IPS-NIHi7 (cell line): ENCODE measurements around the gene LY6G5B.
A peak's percentile ranks its signal among the peaks of the same experiment; 100 is the strongest.
"Not testable (repeated sequence)": the region's sequence is repeated elsewhere in the genome, so short reads cannot be mapped to it uniquely, and the experiment has no call there.

ENCODE experiments used
- DNase-seq: peaks from one replicate; pipeline ENCODE4 v3.0.0; 2012; ENCODE audit warnings: mixed read lengths; ENCODE audit errors: extremely low spot score

LY6G5B gene

GRCh38 chr6:31690231-31691077 lies 20.7 kb downstream of the LY6G5B start:
- peak; percentile 46 for DNase-seq

GRCh38 chr6:31691078-31691463 lies 21.3 kb downstream of the LY6G5B start:
- DNase-seq: no peak

- DNase-seq: no peak
Observed at GRCh38 chr6:31691564-31692108, 21.9 kb downstream of the LY6G5B start.

- DNase-seq: no peak
Observed at GRCh38 chr6:31692353-31692752, 22.6 kb downstream of the LY6G5B start.

- no peak for DNase-seq
Observed at GRCh38 chr6:31692886-31693285, 23.1 kb downstream of the LY6G5B start.

- no peak for DNase-seq
Observed at GRCh38 chr6:31693535-31693934, 23.8 kb downstream of the LY6G5B start.

- DNase-seq: no peak
Observed at GRCh38 chr6:31697555-31697954, 27.8 kb downstream of the LY6G5B start.

GRCh38 chr6:31700740-31701401 lies 31.1 kb downstream of the LY6G5B start:
- no peak for DNase-seq

- DNase-seq: no peak
Observed at GRCh38 chr6:31701666-31702404, 32.1 kb downstream of the LY6G5B start.

GRCh38 chr6:31702405-31702818 lies 32.6 kb downstream of the LY6G5B start:
- DNase-seq: peak; percentile 54

GRCh38 chr6:31702819-31703716 lies 33.3 kb downstream of the LY6G5B start, which contains the start of gene ABHD16A:
Gene ABHD16A, minus strand, starts transcription at chr6:31703324. Its CDS starts 43 bp downstream, at chr6:31703281.
- peak; percentile 99 for DNase-seq

GRCh38 chr6:31705931-31706330 lies 36.2 kb downstream of the LY6G5B start:
- DNase-seq: no peak

GRCh38 chr6:31706599-31706998 lies 36.8 kb downstream of the LY6G5B start, which contains the start of gene LY6G6F:
Gene LY6G6F, plus strand, starts transcription at chr6:31706866. Its CDS starts 41 bp downstream, at chr6:31706907.
- DNase-seq: no peak

GRCh38 chr6:31707701-31708100 lies 37.9 kb downstream of the LY6G5B start:
- DNase-seq: no peak

GRCh38 chr6:31708224-31708623 lies 38.4 kb downstream of the LY6G5B start:
- DNase-seq: no peak

- DNase-seq: not testable (repeated sequence)
Observed at GRCh38 chr6:31709157-31709556, 39.4 kb downstream of the LY6G5B start.

- no peak for DNase-seq
Observed at GRCh38 chr6:31710523-31711219, 40.9 kb downstream of the LY6G5B start.

- DNase-seq: no peak
Observed at GRCh38 chr6:31711233-31711632, 41.5 kb downstream of the LY6G5B start.

- DNase-seq: no peak
Observed at GRCh38 chr6:31712296-31712695, 42.5 kb downstream of the LY6G5B start.

GRCh38 chr6:31713465-31713864 lies 43.7 kb downstream of the LY6G5B start:
- no peak for DNase-seq
